GM18951 (cell line): ENCODE measurements around the gene METTL4.

Experiments
- POLR2A ChIP-seq: IDR thresholded peaks from 4 replicates; pipeline ENCODE4 v1.6.1; 2011; ENCODE audit warnings: mild to moderate bottlenecking; ENCODE audit not compliant: insufficient read length, insufficient read depth; ENCODE audit errors: extremely low read depth
- in situ Hi-C: fragments of 300-500 bp; cut with MboI; formaldehyde crosslinking; loops from one replicate; pipeline ENCODE4 v1.12.0; 2022; ENCODE audit warnings: low sequenced_read_pairs, mixed read lengths, inconsistent platforms; ENCODE audit not compliant: unreplicated experiment

Gene METTL4

DNA sequence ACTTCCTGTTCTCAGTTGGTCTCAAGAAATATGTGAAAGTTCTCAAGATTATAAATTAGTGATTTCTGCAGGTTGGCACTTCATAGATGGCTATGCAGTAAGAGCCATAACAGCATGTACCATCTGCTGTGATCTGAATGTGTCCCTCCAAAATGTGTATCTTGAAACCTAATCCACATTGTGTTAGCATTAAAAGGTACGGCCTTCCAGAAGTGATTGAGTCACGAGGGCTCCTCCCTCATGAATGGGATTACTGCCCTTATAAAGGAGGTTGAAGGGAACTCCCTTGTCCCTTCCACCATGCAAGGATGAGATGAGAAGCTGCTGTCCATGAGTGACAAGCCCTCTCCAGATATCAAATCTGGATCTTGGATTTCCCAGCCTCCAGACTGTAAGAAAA is 45.0 kb downstream of the METTL4 start:
- in situ Hi-C loops = loop anchor here (25.0 kb wide), 2 partner anchors 189 to 939 kb away; no protein-coding TSS in a partner anchor

DNA sequence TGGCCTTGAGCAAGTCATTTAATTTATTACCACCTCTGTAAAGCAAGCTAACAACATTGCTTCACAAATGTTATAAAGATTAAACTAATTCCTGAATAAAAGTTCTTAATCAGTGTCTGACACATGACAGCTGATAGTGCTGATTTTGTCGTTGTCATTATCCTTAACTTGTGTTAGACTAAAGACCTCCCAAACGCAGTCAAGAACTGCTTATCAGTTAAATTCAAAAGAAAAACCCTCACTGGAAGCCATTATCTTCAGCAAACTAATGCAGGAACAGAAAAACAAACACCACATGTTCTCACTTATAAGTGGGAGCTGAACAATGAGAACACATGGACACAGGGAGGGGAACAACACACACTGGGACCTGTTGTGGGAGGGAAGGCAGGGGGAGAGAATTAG is 46.5 kb downstream of the METTL4 start:
- in situ Hi-C loops = loop anchor here (25.0 kb wide), 2 partner anchors 187 to 937 kb away; no protein-coding TSS in a partner anchor

More for the DNA sequence above, 45.0 kb downstream of the METTL4 start:
- no peak for TF ChIP-seq POLR2A

GRCh38 chr18:2522112-2522511 is 49.2 kb downstream of the METTL4 start:
- no peak for TF ChIP-seq POLR2A
- in situ Hi-C loops = no loop called here

- no peak for TF ChIP-seq POLR2A
- in situ Hi-C loops = no loop called here
These were observed 52.8 kb downstream of the METTL4 start for GRCh38 chr18:2518473-2518872.

DNA sequence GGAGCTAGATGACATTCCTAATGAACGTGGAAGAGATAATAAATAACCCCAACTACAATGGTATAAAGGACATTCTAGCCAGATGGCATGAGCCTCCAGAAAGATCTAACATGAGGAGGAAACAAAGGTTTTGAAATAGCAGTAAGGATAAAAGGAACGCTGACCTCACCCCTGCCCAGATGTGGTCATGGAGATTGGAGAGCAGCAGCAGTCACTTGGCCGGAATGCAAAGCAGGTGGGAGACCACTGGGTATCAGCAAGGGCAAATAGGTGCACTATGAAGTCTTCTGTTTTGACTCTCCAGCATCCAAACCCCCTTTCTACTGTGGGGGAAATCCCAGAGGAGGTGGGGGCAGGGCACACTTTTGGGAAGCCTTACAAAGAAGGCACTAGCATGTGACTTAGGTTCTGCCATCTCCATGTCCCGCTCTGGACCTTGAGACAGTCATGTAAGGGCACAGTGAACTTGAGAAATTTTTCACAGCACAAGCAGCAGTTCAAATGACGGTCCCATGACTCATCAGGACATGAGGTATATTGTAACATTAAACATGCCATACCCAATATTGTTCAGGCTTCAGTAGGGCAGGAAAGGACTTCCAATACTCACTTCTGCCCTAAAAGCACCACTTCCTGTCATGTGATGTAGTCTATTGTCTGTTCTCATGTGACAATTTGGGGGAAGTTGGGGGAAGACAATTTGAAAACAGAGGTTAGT is 55.2 kb downstream of the METTL4 start:
- in situ Hi-C loops = no loop called here
- no peak for TF ChIP-seq POLR2A

GRCh38 chr18:2515171-2515787 is 56.0 kb downstream of the METTL4 start:
- in situ Hi-C loops = no loop called here

DNA sequence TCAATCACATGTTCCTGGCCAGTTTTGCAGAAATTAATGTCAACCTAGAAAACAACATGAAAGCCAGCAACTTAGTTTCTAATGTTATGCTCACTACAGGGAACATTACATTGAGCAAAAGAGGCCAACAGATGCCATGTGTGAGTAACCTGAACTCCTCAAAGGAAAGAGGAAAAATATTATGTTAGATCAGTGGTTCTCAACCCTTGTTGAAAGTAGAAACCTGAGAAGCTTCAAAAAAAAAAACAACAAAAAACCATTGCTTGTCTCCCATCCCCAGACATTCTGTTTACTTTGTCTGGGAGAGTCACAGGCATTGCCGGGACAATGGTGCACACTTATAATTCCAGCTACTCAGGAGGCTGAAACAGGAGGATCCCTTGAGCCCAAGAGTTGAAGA is 57.7 kb downstream of the METTL4 start:
- in situ Hi-C loops = no loop called here
- TF ChIP-seq POLR2A = no peak

More at GRCh38 chr18:2515171-2515787, 56.0 kb downstream of the METTL4 start:
- TF ChIP-seq POLR2A = no peak

DNA sequence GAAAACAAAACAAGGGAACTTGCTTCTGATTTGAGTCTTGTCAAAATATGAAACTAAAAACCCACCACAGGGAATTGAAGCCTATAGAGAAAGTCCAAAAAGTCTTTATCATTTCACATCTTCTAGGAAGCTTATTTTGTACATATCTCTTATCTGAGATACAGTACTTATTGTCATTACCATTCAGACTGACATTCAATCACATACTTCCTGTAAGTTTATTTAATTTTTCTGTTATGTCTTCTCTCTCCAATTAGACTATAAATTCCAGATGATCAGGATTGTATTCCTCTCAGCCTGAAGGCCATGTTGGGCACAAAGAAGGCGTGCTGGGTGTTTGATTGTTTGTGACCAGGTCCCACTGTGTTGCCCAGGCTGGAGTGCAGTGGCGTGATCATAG is 59.2 kb downstream of the METTL4 start:
- no peak for TF ChIP-seq POLR2A

DNA sequence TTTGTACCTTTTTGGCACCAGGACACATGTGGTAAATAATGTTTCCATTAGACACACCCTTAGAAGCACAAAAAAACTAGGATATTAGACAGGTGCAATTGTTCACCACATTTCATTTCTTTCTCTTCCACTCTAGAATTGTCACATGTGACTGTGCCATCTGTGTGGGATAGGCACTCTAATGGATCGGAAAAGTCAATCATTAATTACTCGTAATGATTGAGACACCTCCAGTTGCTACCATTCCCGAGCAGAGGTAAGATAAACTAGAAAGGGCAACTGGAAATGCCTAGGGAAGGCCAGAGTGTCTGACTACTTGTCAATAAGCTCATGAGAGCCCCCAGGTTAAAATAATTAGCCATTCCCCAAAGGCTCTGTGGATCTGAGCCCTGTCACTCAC is 59.9 kb downstream of the METTL4 start:
- TF ChIP-seq POLR2A = no peak
- in situ Hi-C loops = no loop called here

More for the DNA sequence above, 59.2 kb downstream of the METTL4 start:
- in situ Hi-C loops = no loop called here

DNA sequence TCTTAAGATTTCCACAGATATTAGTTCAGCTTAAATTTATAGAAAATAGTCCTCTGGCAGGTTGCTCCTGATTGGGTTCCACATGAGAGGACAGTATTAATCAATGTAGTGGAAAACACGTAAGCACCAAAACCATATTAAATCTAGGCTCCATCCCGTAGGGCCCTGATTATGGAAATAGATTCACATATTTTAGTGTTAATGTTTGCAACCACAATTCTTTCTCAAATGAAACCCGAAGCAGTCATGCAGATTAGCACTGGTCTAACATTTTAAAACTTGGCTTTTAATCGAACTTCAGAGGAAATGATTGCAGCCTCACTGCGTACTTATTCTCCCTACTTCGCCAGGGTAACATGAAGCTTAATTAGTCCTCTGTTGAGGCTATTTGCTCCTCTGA is 60.9 kb downstream of the METTL4 start:
- no peak for TF ChIP-seq POLR2A
- in situ Hi-C loops = no loop called here

DNA sequence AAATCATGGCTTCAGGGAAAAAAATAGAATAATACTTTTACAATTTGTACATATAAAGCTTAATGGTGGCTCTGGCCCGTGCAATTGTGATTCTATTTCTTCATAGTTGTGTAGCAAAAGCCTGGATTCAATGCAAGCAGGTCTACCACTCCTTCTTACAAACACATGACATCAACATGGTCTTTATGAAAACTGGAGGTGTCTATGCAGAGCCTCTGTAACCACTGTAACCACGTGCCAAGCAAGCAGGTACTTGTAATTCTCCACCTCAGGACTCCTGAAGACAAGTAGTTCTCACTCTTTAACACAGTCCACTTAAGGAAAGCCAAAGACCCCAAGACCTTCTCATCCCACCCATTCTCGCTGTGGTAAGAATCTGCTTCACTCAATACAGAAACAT is 62.6 kb downstream of the METTL4 start:
- in situ Hi-C loops = no loop called here
- no peak for TF ChIP-seq POLR2A

DNA sequence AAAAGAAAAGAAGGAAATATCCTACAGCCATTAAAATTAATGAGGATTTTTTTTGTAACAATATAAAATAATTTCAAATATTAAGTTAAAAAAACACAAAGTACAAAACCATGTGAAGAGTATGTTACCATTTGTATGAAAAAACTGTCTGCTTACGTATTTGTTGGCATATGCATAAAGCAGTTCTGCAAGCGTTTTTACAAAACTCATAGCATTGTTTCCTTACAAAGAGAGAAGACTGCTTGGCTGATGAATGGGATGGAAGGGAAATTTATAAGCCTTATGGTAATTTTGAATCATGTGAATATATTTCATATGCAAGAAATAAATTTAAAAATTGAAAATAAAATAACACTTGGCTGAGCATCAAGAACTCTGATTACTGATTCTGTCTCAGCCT is 63.1 kb downstream of the METTL4 start:
- no peak for TF ChIP-seq POLR2A
- in situ Hi-C loops = no loop called here

GRCh38 chr18:2504642-2505041 is 66.7 kb downstream of the METTL4 start:
- no peak for TF ChIP-seq POLR2A

DNA sequence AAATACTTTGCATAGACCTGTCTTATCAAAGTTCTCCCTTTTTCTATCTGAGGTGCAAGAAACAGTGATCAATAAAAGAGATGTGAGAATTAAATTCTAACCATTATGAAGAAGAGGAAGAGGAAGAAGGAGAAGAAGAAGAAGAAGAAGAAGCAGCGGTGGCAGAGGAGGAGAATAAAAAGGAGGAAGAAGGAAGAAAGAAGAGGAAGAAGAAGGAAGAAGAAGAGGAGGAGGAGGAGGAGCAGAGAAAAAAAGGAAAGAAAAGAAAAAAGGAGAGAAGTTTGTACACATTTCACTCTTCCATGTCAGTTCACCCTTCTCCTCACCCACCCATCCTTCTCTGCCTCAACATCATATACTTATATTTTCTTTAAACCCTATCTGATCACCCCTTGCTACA is 68.4 kb downstream of the METTL4 start:
- no peak for TF ChIP-seq POLR2A
- in situ Hi-C loops = no loop called here

More at GRCh38 chr18:2504642-2505041, 66.7 kb downstream of the METTL4 start:
- in situ Hi-C loops = no loop called here
